ENCODE data around the gene FBXO5.
"Not testable (repeated sequence)": the region's sequence is repeated elsewhere in the genome, so short reads cannot be mapped to it uniquely, and the experiment has no call there.

Gene FBXO5

DNA sequence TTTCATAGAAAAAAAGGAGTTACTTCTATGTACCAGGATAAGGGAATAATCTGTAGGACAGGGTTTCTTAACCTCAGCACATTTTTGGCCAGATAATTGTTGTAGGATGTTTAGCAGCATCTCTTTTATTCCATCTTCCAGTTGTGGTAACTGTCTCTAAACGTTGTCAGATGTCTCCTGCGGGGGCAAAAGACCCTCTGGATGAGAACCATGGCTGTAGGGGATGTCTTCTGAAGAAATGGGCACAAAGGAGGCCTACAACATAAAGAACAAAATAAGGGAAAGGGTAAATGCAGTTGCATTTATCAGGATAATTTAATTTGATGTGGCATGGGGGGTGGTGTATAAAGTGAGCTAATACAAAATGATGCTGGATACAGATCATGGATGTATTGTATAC is 4.1 kb upstream of the FBXO5 start:
- H3K9ac ChIP-seq (ENCODE audit: low read length): no peak overlapping the region
- no peak overlapping the region for H3K27ac ChIP-seq (ENCODE audit: low read depth, low read length)
- H3K27me3 ChIP-seq (ENCODE audit: control insufficient read depth, insufficient read depth, low read length): no peaks in the 10 kb centered on the region
- peaks cover 22% of the 10 kb centered on the region for H3K36me3 ChIP-seq (ENCODE audit: control insufficient read depth, insufficient read depth, low read length)
- H3K9me3 ChIP-seq (ENCODE audit: control insufficient read depth, insufficient read depth, low read depth, low read length): no peaks in the 10 kb centered on the region
- H3K4me3 ChIP-seq (ENCODE audit: low read depth, low read length): no peak overlapping the region
- no peaks in the 10 kb centered on the region for H3K4me1 ChIP-seq (ENCODE audit: control insufficient read depth, insufficient read depth, low read length)

DNA sequence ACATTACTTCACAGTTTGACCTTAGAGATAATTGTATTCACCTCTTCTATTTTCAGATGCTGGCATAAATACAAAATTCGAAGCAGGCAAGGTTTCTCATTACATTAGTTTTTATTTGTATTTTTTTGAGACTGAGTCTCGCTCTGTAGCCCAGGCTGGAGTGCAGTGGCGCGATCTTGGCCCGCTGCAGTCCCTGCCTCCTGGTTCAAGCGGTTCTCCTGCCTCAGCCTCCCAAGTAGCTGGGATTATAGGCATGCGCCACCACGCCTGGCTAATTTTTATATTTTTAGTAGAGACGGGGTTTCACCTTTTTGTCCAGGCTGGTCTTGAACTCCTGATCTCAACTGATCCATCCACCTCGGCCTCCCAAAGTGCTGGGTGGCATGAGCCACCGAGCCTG is 2.5 kb upstream of the FBXO5 start:
- not testable (repeated sequence) for H3K4me1 ChIP-seq (ENCODE audit: control insufficient read depth, insufficient read depth, low read length); H3K9me3 ChIP-seq (ENCODE audit: control insufficient read depth, insufficient read depth, low read depth, low read length); H3K27ac ChIP-seq (ENCODE audit: low read depth, low read length); H3K27me3 ChIP-seq (ENCODE audit: control insufficient read depth, insufficient read depth, low read length)
- Histone ChIP-seq H3K36me3 (ENCODE audit: control insufficient read depth, insufficient read depth, low read length) (peaks cover 12% of the 10 kb centered on the region), H3K9ac (ENCODE audit: low read length) (peak overlapping the region; percentile 2), H3K4me3 (ENCODE audit: low read depth, low read length) (peak overlapping the region; percentile 95)

DNA sequence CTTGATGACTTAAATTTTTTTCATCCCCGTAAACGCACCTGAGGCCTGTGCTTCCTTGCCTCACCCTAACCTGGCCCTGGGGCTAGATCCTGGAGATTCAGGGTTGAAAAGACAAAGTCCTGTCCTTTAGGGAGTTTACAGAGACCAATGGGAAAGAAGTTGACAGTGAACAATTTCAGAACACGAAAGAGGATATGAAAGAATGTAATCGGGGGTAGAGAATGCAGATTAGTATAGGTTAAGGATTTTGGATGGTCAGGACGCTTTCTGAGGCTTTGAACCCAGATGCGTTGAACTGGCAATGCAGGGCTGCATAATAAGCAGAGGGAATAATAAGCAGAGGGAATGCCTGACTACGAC is 1.7 kb upstream of the FBXO5 start:
- Histone ChIP-seq H3K4me1 (ENCODE audit: control insufficient read depth, insufficient read depth, low read length) (peaks cover 8% of the 10 kb centered on the region; the same call in 1 of the 2 replicates), H3K27ac (ENCODE audit: low read depth, low read length) (peak overlapping the region; percentile 34; the same call in 1 of the 2 replicates), H3K4me3 (ENCODE audit: low read depth, low read length) (peak overlapping the region; percentile 95), H3K27me3 (ENCODE audit: control insufficient read depth, insufficient read depth, low read length) (no peaks in the 10 kb centered on the region), H3K9me3 (ENCODE audit: control insufficient read depth, insufficient read depth, low read depth, low read length) (no peaks in the 10 kb centered on the region), H3K36me3 (ENCODE audit: control insufficient read depth, insufficient read depth, low read length) (peaks cover 8% of the 10 kb centered on the region), H3K9ac (ENCODE audit: low read length) (peak overlapping the region; percentile 97)

DNA sequence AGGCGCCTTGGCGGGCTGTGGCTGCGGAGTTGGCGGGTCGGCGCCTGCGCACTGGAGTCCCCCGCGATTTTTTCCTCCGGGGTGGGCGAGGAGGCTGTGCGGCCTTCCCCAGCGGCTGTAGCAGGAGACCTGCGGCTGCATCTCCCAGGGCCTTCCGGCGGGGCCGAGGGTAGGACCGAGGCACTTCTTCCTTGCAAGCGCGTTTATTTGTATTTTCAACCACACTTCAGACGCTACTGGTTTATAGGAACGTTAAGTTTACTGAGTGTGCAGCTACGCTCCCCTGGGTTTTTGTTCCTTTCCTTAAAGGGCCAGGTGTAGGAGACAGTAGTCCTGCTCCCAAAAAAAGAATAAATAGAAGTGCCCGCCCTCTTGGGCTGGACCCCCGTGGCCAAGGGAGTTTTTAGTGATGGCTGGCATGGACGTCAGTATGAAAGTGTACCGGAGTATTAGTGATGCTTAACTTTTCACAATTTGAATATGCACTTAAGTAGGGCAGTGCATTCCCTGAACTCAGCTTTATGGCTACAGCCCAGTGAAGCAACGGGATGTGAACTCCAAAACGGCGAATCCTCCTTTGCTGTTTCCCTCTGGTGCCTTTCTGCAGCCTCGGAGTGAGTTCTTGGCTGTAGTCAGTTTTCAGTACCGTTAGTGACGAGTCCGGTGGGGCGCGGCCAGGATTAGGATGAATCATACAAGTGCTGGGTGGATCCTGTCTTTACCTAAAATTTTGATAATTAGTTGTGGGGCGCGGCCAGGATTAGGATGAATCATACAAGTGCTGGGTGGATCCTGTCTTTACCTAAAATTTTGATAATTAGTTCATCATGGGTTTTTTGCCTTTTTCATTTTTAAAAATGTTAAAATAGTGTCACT is 1.0 kb upstream of the FBXO5 start:
- no peaks in the 10 kb centered on the region for H3K27me3 ChIP-seq (ENCODE audit: control insufficient read depth, insufficient read depth, low read length)
- no peaks in the 10 kb centered on the region for H3K9me3 ChIP-seq (ENCODE audit: control insufficient read depth, insufficient read depth, low read depth, low read length)
- peak overlapping the region; percentile 81 for H3K27ac ChIP-seq (ENCODE audit: low read depth, low read length)
- peaks cover 9% of the 10 kb centered on the region for H3K36me3 ChIP-seq (ENCODE audit: control insufficient read depth, insufficient read depth, low read length)
- peak overlapping the region; percentile 95 for H3K4me3 ChIP-seq (ENCODE audit: low read depth, low read length)
- H3K4me1 ChIP-seq (ENCODE audit: control insufficient read depth, insufficient read depth, low read length): peaks cover 14% of the 10 kb centered on the region; the same call in 1 of the 2 replicates
- peak overlapping the region; percentile 97 for H3K9ac ChIP-seq (ENCODE audit: low read length)

DNA sequence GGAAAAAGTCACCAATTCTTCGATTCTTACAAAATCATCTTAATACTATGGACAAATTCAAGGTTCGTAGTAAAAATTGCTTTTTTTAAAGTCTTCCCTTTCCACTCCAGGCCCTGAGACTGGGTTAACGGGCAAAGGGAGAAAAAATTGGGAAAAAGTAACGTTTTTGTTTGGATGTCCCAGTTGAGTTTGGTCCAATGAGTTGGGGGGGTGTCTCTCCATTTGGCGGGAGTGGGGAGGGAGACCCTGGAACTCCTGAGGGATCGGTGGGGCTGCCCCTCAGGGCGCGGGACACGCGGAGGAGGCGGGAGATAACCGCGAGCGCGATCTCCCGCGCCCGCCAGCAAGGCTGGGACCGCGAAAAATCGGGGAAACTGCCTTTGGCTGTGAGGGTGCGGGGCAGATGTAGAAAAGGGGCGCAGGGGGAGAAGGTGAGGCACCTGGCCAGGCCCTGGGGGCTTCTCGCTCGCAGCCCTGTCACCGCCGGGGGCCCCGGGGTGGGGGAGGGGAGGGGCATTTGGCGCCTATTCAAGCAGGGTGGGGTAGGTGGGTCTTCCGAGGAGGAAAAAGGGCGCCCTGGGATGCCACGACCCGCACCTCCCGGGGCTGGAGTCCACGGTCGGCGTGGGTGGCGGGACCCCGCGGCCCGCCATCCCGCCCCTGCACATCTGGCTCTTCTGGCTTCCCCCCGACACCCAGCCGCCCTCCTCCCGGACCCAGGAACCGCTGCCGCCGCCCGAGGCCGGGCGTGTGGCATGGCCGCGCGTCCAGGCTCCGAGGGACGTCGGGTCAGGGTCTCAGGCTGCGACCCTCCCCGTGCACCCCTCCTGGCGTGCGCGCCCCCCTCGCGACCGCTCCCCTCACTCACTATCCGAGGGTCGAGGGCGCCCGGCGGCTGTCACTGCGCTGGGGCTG is 595 bp downstream of the FBXO5 start:
- peak overlapping the region; percentile 84 for H3K27ac ChIP-seq (ENCODE audit: low read depth, low read length)
- H3K9me3 ChIP-seq (ENCODE audit: control insufficient read depth, insufficient read depth, low read depth, low read length): no peaks in the 10 kb centered on the region
- H3K36me3 ChIP-seq (ENCODE audit: control insufficient read depth, insufficient read depth, low read length): peaks cover 23% of the 10 kb centered on the region
- H3K4me3 ChIP-seq (ENCODE audit: low read depth, low read length): peak overlapping the region; percentile 95
- peaks cover 28% of the 10 kb centered on the region for H3K4me1 ChIP-seq (ENCODE audit: control insufficient read depth, insufficient read depth, low read length)
- H3K27me3 ChIP-seq (ENCODE audit: control insufficient read depth, insufficient read depth, low read length): no peaks in the 10 kb centered on the region
- H3K9ac ChIP-seq (ENCODE audit: low read length): peak overlapping the region; percentile 91

DNA sequence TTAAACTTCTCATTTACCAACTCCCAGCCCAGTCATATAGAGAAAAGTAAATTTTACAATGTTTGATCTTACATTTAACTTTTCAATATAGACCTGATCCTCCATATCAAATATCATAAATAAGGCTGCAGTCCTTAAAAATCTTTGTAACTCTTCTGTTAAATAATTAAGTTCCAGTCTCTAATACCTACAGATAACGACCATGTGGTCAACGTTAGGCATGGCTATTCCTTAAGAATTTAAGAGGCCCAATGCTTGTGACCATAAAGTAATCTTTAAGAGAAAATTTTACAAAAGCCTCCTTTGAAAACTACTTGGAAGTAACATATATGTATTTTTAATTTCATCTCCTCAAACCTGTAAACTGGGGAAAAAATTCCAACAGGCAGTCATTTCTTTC is 1.6 kb downstream of the FBXO5 start:
- Histone ChIP-seq H3K9ac (ENCODE audit: low read length) (peak overlapping the region; percentile 57), H3K4me3 (ENCODE audit: low read depth, low read length) (peak overlapping the region; percentile 95), H3K27ac (ENCODE audit: low read depth, low read length) (no peak overlapping the region), H3K36me3 (ENCODE audit: control insufficient read depth, insufficient read depth, low read length) (peaks cover 27% of the 10 kb centered on the region), H3K9me3 (ENCODE audit: control insufficient read depth, insufficient read depth, low read depth, low read length) (no peaks in the 10 kb centered on the region), H3K27me3 (ENCODE audit: control insufficient read depth, insufficient read depth, low read length) (no peaks in the 10 kb centered on the region), H3K4me1 (ENCODE audit: control insufficient read depth, insufficient read depth, low read length) (peaks cover 36% of the 10 kb centered on the region)

DNA sequence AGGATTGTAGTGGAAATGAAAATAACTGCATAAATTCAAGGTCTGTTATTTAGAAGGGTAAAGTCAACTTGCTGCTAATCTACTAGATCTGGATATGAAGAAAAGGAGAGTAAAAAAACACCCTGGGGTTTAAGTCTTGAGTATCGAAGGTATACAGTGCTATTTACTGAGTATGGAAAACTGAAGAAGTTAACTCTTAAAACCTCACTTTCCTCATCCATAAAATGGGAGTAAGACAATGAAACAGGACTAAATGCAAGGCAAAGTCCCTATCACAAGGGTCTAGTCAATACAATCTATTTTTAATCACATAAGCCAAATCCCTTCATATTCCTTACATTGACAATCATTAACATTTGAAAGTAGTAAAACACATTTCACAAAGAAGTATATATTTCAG is 2.2 kb downstream of the FBXO5 start:
- peak overlapping the region; percentile 57 for H3K9ac ChIP-seq (ENCODE audit: low read length)
- no peak overlapping the region for H3K27ac ChIP-seq (ENCODE audit: low read depth, low read length)
- no peaks in the 10 kb centered on the region for H3K27me3 ChIP-seq (ENCODE audit: control insufficient read depth, insufficient read depth, low read length)
- peaks cover 36% of the 10 kb centered on the region for H3K4me1 ChIP-seq (ENCODE audit: control insufficient read depth, insufficient read depth, low read length)
- H3K9me3 ChIP-seq (ENCODE audit: control insufficient read depth, insufficient read depth, low read depth, low read length): no peaks in the 10 kb centered on the region
- peak overlapping the region; percentile 95 for H3K4me3 ChIP-seq (ENCODE audit: low read depth, low read length)
- H3K36me3 ChIP-seq (ENCODE audit: control insufficient read depth, insufficient read depth, low read length): peaks cover 31% of the 10 kb centered on the region

DNA sequence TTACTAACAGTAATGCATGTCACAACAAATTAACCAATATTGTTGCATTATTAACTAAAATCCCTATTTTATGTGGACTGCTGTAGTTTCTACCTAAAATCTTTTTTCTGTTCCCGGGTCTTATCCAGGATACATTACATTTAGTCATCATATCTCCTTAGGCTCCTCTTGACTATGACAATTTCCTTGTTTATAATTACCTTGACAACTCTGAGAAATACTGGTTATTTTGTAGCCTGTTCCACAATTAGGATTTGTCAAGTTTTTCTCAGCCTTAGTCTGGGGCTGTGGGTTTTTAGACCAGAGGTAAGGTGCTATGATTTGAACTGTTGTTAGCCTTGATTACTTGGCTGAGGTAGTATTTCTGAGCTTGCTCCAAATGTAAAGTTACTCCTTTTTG is 3.7 kb downstream of the FBXO5 start:
- Histone ChIP-seq H3K36me3 (ENCODE audit: control insufficient read depth, insufficient read depth, low read length) (peaks cover 46% of the 10 kb centered on the region), H3K9me3 (ENCODE audit: control insufficient read depth, insufficient read depth, low read depth, low read length) (no peaks in the 10 kb centered on the region), H3K4me1 (ENCODE audit: control insufficient read depth, insufficient read depth, low read length) (peaks cover 36% of the 10 kb centered on the region), H3K9ac (ENCODE audit: low read length) (no peak overlapping the region), H3K27ac (ENCODE audit: low read depth, low read length) (no peak overlapping the region), H3K27me3 (ENCODE audit: control insufficient read depth, insufficient read depth, low read length) (no peaks in the 10 kb centered on the region), H3K4me3 (ENCODE audit: low read depth, low read length) (no peak overlapping the region; the same call in 1 of the 2 replicates)

DNA sequence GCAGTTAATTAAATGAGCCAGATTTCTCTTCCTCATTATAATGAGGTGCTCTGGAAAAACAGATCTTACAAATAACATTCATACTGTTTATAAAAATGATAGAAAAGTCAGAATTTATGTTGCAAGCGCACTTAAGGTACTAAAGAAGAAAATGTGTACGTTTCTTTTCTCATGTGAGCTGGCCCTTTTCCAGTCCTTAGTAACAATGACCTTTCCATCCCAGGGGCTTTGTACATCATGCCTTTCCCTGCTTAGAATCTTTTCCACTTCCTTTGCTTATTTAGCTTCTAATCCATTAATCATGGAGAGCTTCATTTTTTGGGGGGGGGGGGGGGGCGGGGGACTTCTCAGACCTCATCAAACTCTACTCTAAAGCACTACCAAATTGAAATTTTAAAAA is 4.8 kb downstream of the FBXO5 start:
- Histone ChIP-seq H3K4me3 (ENCODE audit: low read depth, low read length) (peak overlapping the region; percentile 32; the same call in 1 of the 2 replicates), H3K4me1 (ENCODE audit: control insufficient read depth, insufficient read depth, low read length) (peaks cover 36% of the 10 kb centered on the region), H3K9me3 (ENCODE audit: control insufficient read depth, insufficient read depth, low read depth, low read length) (no peaks in the 10 kb centered on the region), H3K27me3 (ENCODE audit: control insufficient read depth, insufficient read depth, low read length) (no peaks in the 10 kb centered on the region), H3K9ac (ENCODE audit: low read length) (no peak overlapping the region), H3K36me3 (ENCODE audit: control insufficient read depth, insufficient read depth, low read length) (peaks cover 57% of the 10 kb centered on the region), H3K27ac (ENCODE audit: low read depth, low read length) (no peak overlapping the region)

DNA sequence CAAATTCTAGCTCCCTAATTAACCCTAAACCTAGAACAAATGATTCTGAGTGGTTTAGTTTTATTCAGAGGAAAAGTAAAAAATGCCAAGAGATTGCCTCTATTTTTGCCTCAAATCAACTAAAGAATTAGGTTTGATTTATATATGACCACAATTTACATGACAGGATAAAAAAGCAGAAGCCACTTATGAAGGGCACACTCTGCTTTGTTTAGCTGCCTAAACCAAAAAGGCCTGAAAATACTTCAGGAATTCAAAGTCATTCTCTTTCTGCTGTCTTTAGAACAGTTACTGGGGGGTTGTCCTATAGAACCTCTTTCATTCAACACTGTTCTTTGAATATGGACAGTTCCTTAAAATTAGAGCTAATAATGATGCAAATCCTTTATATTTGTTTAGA is 5.3 kb downstream of the FBXO5 start:
- H3K9ac ChIP-seq (ENCODE audit: low read length): no peak overlapping the region
- no peak overlapping the region for H3K27ac ChIP-seq (ENCODE audit: low read depth, low read length)
- H3K9me3 ChIP-seq (ENCODE audit: control insufficient read depth, insufficient read depth, low read depth, low read length): no peaks in the 10 kb centered on the region
- peaks cover 36% of the 10 kb centered on the region for H3K4me1 ChIP-seq (ENCODE audit: control insufficient read depth, insufficient read depth, low read length)
- no peaks in the 10 kb centered on the region for H3K27me3 ChIP-seq (ENCODE audit: control insufficient read depth, insufficient read depth, low read length)
- H3K4me3 ChIP-seq (ENCODE audit: low read depth, low read length): peak overlapping the region; percentile 32; the same call in 1 of the 2 replicates
- H3K36me3 ChIP-seq (ENCODE audit: control insufficient read depth, insufficient read depth, low read length): peaks cover 62% of the 10 kb centered on the region

DNA sequence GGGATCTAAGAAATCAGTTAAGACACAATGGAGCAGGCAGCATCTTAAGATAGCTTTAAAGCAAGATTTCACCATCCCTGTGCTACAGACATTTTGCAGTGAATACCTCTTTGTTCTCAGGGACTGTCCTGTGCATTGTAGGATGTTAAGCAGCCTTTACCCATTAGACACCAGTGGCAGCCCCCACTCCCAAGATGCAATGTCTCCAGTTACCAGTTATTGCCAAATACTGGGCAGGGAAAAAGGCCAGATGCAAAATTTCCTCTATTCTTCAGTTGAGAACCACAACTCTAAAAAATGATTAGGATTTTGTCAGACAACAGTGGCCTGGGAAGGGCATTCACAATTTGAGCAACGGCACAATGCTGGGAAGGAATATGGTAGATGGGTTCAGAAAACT is 6.1 kb downstream of the FBXO5 start:
- Histone ChIP-seq H3K36me3 (ENCODE audit: control insufficient read depth, insufficient read depth, low read length) (peaks cover 70% of the 10 kb centered on the region), H3K9me3 (ENCODE audit: control insufficient read depth, insufficient read depth, low read depth, low read length) (no peaks in the 10 kb centered on the region)

More for the DNA sequence above, 6.1 kb downstream of the FBXO5 start:
- Histone ChIP-seq H3K27ac (ENCODE audit: low read depth, low read length) (no peak overlapping the region), H3K4me1 (ENCODE audit: control insufficient read depth, insufficient read depth, low read length) (peaks cover 36% of the 10 kb centered on the region), H3K4me3 (ENCODE audit: low read depth, low read length) (peak overlapping the region; percentile 9; the same call in 1 of the 2 replicates), H3K9ac (ENCODE audit: low read length) (no peak overlapping the region), H3K27me3 (ENCODE audit: control insufficient read depth, insufficient read depth, low read length) (no peaks in the 10 kb centered on the region)

All from HUES6 (cell line).